Middle frontal gyrus (tissue), 1 donor: ENCODE results near the gene MAD1L1.

ENCODE experiments used
- DNase-seq: peaks from one replicate; pipeline ENCODE4 v3.0.0-alpha.2; 2015; ENCODE audit warnings: low spot score; ENCODE audit errors: extremely low spot score

The MAD1L1 gene

DNA sequence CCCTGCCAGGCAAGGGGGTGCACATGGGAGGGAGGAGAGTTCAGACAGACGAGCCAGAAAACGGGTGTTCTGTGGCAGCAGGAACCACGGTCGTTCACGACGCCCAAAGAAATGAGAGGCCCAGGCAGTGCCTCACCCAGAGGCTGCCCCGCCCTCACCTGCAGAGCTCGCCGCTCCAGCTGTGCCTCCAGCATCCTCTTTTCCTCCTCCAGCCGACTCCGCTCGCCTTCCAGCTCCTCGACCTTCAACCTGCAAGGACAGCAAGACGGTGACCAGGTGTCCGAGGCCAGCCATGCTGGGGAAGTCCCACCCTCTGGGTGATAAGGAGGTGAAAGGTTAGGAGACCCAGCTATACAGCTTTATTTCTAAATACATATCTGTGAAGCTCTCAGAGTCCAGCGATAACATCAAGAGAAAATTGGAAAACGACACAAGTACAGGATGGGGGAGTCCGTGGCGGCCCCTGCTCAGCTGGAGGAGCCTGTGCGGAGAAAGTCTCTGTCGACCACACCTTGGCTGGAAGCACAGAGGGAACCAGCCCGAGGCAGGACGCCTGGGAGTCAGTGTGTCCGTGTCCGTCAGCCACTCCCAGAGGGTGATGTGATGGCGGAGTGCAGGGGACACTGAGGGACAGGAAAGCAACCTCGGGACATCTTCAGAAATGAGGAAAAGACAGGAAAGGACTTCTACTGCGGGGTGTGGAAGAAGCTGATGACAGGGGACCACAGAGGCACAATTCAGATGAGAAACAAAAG, 275.1 kb downstream of the MAD1L1 start:
- no peak for DNase-seq

DNA sequence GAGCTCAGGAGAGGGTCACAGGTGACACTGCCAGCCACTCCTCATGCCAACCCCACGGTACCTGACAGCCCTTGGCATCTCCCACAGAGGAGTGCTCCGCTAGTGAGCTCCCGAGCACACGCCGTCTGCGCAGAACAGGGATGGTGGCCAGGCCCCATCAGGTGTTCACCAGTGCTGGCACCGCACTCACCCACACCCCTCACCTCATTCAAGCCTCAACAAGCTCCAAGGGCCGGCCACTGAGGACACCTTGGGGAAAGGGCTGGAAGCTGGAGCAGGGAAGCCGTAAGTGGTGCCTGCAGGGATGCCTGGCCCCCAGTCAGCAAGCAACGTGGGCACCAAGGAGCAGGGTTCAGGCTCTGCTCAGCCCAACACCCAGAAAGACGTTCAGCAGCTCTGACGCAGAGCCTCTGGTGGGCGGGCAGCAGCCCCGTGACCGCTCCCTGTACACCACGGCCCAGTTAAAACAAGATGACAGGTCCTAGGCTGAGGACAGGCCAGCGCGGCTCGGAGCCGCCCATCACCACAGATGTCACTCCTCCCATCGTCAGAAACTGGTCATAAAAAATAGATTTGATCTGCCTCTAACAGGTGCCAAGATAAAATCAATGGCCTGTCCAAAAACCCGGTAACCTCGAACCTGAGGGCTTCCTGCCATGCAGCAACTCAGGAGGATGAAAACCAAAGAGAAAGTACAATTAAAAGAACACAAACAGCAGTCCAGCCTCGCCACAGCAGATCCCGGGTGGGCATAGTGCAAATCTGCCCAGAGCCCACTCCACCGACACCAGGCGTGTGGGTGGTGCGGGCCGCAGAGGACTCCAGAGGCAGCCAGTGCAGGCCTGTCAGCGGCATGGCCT, 275.9 kb downstream of the MAD1L1 start:
- DNase-seq: no peak

DNA sequence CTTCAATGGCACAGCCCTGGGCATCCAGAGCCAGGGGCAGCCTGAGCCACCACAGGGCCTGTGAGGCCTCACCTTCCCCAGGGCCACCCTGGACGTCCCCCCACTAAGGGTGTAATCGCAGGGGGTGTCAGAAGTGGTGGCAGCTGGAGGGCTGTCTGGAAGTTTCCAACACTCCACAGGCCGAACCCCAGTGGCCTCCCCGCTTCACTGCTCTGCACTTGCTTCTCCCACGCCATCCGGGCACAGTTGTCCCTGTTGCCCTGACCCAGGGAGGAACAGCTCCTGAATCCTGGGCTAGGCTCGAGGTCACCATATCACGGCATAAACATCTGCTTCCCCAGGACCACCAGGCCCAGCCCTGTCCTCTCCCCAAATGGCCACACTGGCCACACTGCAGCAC, 276.6 kb downstream of the MAD1L1 start:
- DNase-seq: no peak

DNA sequence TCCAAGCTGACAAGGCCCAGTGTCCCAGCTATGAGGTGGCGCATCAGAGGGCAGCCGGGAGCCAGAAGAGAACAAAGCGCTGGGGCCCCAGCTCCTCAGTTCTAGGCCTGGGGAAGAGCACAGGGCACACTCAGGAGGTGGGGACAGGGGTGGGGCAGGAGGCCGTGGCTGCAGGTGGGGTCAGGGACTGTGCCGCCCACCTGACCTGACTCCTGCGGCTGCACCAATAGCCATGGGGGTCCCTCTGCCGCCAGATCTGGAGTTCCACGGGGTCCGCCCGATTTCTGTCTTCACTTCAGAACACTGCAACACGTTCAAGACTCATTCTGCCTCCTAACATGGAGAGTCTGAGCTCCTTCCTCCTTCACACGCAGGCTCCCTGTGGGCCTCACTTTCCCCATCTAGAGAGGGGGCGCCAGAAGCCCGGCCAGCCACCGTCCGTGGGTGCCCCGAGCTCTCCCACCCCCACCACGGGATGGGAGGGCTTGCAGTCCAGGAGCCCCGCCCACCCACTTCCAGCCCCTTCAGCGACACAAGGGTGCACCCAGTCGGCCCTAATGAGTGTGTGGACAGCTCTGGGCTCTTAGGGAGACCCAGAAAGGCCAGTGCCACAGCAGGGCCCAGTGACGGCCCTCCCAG, 278.3 kb downstream of the MAD1L1 start:
- DNase-seq: no peak

DNA sequence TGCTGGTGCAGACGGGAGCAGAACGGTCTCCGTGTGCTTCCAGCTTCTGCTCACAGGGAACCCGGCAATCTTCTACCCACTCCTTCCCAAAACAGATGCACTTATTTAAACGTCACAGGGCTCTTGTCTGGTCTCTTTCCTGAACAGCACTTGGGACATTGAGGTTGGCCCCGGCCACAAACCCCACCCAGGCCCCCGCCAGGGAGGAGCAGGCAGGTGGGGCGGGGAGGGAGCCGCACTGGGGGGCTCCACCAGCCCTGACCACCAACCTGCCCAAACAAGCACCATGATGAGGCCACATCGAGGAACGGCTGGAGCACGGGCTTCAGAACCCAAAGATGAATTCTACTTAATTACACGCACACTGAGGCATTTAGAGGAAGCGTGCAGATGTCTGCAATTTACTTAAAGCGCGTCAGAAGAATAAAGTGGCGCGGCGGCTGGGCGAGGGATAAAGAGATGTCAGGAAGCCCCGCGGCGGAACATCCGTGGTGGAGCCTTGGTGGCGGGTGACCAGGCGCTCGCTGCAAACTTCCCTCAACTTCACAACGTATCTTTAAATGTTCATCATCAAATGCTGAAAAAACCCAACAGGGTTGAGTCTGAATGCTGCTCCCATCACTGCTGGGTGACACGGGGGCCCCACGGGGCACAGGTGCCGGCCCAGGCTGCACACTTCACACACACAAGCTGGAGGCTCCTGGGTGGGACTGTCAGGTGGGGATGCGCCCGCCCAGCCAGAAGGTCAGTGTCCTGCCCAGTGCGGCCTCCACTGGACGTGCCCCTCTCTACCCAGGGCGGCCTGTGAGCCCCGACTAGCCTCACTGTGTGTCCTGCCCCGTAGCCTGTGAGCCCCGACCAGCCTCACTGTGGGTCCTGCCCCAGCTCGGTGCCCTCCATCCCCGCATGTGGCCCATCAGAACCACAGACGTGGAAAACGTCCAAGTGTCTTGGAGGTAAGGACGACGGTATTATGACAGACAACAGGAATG, 279.2 kb downstream of the MAD1L1 start:
- DNase-seq: no peak

DNA sequence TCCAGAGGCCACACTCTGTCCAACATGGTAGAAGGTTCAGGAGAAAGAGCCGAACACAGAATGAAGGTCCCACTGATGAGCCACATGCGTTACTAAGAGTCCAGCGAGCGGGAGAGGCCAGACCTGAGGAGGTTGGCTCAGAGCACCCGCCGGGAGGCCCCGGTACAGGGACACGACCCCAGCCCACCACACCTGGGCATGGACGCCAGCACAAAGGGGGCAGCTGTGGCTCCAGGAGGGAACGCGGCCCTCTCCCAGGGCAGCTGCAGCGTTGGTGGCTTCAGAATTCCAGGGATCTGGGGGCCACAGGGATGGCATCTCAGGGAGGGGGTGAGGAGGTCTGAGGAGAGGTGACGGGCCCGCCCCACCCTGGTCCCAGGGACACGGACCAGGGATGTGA, 280.0 kb downstream of the MAD1L1 start:
- DNase-seq: no peak

DNA sequence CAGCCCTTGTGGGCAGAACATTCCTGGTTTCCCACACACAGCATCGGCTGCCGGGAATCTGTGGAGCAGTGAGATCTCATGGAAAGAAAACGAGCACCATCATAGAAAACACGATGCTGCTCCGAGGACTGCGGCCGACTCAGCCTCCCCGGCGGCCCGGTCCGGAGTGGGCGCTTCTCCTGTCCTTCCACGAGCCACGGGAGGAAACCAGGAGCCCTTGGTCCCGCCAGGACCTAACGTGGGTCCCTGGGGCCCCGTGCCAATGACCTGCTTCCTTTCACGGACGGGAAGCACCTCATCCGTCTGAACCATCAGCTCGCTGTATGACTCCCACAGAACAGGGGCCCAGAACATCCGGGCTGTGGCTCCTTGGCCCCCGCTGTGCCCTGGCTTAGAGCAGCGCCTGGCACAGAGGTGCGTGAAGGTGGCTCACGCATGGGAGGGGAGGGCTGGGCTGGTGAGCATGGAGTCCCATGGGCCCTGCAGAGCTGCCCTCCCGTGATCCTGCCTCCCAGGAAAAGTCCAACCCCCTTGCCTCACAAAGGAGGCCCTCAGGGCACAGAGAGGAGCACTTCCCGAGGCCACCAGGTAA, 280.5 kb downstream of the MAD1L1 start:
- no peak for DNase-seq

DNA sequence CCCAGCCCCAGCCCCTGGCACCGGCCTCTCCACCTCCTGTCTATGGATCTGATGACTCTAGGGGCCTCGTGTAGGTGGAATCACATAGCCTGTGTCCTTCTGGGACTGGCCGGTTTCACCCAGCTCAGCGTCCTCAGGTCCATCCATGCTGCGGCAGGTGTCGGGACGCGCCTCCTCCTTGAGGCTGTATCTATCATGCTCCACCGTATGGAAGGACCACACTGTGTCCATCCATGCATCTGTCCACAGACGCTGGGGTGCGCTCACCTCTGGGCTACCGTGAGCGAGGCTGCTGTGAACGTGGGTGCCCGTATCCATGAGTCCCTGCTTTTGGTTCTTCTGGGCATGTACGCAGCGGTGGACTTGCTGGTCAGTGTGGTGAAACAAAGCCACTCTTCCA, 281.1 kb downstream of the MAD1L1 start:
- no peak for DNase-seq

DNA sequence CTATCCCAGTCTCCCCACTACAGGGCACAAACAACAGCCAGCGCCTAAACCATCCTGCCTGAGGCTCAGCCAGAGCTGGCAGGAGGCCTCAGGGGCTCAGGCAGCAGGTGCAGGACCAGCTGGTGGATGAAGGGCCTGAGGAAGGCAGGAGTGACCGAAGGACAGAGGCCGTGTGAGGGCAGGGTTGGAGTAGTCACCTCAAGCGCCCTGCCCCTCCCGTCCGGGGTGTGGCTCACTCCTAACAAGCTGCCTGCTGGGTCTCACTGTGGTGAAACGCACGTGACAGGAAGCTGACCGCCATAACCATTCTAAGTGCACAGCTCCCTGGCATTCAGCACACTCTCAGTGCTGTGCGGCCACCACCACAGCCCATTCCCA, 281.6 kb downstream of the MAD1L1 start:
- DNase-seq: no peak

DNA sequence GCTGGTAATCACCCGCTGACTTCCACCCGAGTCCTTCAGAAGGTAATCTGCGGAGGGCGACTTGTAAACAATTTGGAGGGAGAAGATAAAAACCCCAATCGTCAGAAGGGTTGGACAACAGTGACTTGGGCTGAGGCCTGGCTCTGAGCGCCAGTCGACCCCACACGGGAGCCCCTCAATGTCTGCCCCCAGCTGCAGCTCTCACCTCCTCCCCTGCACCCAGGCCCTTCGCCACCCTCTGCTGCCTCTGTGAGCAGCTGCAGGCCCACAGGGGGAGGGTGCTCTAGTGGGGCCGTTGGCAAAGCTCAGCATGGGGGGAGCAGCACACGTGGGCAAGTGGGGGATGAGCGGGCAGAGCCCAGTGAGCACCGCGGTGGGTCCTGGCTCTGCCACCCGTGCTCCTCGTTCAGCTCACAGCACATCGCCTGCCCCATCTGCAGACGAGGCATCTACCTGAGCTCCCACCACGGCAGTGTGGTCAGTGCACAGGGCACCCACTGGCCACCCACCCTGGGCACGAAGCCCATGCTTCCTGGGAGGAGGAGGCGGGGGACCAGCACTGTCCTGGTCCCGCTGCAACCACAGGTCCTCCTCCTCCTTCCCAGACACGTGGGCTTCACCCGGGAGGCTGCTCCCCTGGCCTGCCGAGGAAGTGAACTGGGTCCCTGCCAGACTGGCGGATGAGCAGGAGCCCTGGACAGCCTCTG, 282.1 kb downstream of the MAD1L1 start:
- no peak for DNase-seq

DNA sequence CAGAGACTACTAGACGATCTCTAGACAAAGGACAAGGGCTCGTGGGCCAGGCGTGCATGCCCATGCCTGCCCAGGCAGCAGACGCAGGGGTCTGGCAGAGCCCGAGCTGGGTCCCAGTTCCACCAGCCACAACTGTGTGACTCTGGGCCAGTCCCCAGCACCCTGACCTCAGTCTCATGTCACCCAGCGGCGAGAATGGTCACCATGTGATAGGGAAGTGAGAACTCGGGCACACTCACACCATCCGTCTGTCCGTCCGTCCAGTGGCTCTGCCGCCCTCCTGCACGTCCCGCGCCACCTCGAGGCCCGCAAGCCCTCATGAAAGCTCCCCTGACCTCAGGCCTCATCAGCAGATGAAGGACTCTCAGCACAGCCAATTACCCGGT, 282.7 kb downstream of the MAD1L1 start:
- no peak for DNase-seq

DNA sequence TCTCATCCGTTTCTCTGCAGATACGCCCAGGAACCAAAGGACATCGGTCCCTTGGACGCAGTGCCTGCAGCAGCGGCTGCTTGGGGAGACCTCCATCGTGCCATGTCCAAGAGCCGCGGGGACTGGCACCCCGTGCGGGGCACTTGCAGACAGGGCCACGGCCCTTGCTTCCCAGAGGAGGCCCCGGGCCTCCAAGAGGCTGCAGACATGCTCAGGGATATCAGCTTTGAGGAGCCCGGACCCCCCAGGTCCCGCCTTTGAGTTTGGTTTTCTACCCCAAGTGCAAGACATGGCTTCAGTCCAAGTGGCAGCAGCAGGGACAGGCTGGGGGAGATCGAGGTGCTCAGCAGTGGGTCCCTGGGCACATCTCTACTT, 283.1 kb downstream of the MAD1L1 start:
- DNase-seq: no peak

DNA sequence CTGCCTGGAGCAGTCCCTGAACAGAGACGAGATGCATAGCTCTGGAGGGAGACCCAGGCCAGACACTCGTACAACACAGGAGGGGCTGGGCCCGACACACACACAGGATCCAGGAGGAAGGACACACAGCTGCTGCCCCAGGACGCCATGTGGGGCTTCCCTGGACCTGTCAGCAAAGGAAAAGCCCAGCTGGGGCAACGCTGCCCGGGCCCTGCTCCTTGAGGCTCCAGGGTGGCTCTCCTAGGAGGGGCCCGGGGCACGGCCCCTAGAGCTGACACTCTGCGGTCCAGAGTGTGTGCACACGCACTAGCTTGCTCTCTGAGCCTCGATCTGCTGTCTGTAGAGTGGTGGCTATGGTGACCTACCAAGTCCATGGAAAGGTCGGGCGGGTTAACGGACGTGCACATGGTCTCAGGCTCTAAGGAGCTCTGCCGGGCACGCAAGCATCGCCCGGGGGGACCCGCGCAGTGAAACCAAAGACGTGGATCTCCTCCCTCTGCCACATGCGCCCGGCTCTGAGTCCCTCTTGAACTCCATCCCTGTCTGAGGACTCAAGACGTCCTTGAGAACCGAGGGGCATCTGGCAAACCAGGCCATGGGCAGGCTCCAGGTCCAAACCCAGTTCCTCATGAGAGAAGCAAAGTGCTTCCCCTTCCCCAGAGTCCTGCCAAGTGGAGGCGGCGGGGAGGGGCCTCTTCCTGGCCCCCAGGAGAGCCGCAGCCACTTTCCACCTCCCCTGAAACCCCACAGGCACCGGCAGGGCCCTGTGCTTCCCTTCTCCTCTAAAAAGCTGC, 283.7 kb downstream of the MAD1L1 start:
- no peak for DNase-seq

DNA sequence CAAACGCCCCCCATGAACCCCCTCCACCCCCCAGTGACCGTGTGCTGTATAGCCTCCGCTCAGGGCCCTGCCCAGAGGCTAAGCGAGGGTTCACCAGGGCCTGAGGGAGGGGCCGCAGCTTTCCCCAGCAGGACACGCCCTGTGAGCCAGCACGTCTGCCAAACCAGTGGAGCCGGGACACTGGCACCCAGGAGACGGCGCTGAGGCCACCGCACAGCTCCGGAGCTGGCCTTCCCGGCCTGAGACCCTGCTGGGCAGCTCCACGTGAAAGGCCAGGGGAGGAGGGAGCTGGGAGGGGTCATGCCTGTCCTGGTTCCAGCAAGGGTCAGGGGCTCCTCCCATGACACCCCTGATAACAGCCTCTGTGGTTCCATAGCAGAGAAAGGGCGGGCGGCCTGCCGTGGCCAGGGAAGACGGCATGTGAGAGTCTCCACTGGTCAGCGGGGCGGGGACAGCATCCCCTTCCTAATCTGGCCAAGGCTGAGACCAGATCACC, 284.4 kb downstream of the MAD1L1 start:
- no peak for DNase-seq

DNA sequence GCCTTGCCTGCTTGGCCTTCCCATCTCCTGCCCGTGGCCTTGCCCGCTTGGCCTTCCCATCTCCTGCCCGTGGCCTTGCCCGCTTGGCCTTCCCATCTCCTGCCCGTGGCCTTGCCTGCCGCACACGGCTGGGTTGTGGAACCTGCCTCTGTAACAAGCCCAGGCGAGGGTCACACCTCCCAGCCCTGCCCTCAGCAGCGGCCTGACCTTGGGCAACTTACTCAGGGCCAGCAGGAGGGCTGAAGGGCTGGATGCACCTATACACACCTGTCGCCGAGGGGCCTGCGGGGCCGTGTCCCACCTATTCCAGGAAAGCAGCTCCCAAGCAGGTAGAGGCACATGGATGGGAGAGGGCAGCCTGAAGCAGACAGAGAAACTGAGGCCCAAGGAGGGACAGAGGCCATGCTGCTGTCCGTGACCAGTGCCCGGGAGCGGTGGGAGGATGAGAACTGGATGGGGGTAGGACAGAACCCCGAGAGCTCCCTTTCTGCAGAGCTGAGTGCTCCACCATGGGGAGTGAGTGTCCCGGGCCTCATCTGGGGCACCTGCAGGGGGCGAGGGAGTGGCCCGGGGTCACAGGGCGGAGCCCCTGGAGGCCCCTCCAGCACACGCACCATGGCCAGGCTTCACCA, 285.0 kb downstream of the MAD1L1 start:
- no peak for DNase-seq

DNA sequence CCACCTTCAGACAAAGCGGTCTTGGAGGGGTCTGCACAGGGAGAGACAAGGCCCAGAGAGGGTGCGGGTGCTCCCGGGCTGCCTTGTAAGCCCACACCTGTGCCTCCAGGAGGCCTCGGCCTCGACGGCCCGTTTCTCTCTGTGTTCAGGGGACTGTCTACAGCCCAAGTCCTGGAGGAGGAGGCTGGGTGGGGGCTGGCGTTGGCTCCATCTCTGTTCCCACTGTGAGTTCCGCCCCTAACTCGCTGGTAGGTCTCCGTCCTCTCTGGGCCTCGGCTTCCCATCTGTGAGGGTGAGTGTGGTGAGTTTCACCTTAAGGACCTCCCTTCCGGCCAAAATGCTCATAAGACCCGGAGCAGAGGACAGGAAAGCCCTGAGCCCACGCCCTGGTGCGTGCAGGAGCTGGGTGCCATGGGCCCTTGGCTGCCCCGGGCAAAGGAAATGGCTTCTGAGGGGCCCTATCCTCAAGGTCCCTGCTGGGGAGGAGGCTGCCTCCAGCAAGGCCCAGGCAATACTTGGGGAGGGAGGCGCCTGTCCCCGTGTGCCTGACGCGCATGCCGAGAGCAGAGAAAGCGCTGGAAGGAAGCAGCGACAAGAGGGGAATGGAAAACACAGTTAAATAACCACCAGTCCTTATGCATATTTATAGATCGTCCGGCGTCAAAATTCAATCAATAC, 285.8 kb downstream of the MAD1L1 start:
- DNase-seq: no peak

DNA sequence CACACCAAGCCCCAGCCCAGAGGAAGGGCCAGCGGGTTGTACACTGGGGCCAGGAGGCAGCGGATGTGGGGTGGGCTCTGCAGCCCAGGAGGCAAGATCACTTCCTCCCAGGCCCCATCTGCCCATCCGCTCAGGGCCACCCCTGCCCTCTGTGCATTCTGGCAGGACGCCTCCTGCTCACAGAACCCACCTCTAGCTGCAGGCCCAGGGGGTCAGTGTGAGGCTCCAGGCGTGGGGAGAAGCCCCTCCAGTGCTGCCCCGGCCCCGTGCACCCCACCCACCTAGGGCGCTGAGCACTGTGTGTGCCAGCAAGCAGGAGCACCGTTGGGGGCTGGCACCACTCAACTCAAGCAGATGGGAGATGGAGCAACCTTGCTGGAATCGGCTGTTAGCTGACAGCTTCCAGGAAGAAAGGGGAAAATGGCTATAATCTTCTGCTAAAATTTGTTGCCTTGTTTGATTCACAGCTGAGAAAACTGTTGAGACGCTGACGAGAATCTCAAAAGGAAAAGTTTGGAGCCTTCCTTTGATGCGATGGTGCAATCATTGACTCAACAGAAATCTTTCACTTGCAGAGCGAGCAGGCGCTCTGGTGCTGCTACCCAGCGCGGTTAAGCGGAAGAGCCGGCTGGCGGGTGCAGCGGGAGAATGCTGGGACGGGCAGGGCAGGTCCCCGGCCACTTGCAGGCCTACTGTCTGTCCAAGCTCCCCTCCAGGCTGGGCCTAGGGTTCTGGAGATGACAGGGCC, 286.5 kb downstream of the MAD1L1 start:
- DNase-seq: no peak
